SK-N-SH treated with all-trans-retinoic acid at 6 μM for 48 hours (cell line): Measurements from ENCODE around the gene F2.

Experiments used
- ARNTL ChIP-seq: fragments of 450-650 bp; formaldehyde crosslinking; IDR thresholded peaks from 2 replicates; pipeline ENCODE4 v1.5.0; 2020; ENCODE audit warnings: low read depth, mild to moderate bottlenecking, moderate library complexity, borderline replicate concordance
- BACH2 ChIP-seq: fragments of 250-450 bp; sonication (Bioruptor Pico); IDR thresholded peaks from 2 replicates; pipeline ENCODE4 v1.9.0; 2021; ENCODE audit warnings: mild to moderate bottlenecking, borderline replicate concordance
- ESRRG ChIP-seq: fragments of 250-450 bp; sonication (Bioruptor Pico); IDR thresholded peaks from 2 replicates; pipeline ENCODE4 v1.6.1; 2021; ENCODE audit warnings: mild to moderate bottlenecking
- ISL1 ChIP-seq: fragments of 250-450 bp; sonication (Bioruptor Pico); IDR thresholded peaks from 2 replicates; pipeline ENCODE4 v2.1.2; 2022; ENCODE audit warnings: mild to moderate bottlenecking, moderate library complexity
- RARB ChIP-seq: fragments of 250-450 bp; sonication (Bioruptor Pico); IDR thresholded peaks from 2 replicates; pipeline ENCODE4 v1.8.0; 2021; ENCODE audit warnings: mild to moderate bottlenecking, moderate library complexity
- SNAI2 ChIP-seq: fragments of 250-450 bp; sonication (Bioruptor Pico); IDR thresholded peaks from 2 replicates; pipeline ENCODE4 v1.5.0; 2020; ENCODE audit warnings: mild to moderate bottlenecking, moderate library complexity
- TCF4 ChIP-seq: fragments of 250-450 bp; sonication (Bioruptor Pico); IDR thresholded peaks from 2 replicates; pipeline ENCODE4 v1.8.0; 2021; ENCODE audit warnings: mild to moderate bottlenecking, moderate library complexity, borderline replicate concordance
- ZFP3 ChIP-seq: fragments of 250-450 bp; sonication (Bioruptor Pico); IDR thresholded peaks from 2 replicates; pipeline ENCODE4 v1.5.0; 2020; ENCODE audit warnings: mild to moderate bottlenecking, moderate library complexity
- ZFP30 ChIP-seq: fragments of 450-650 bp; formaldehyde crosslinking; IDR thresholded peaks from 2 replicates; pipeline ENCODE4 v1.5.0; 2022; ENCODE audit warnings: mild to moderate bottlenecking, moderate library complexity
- ZNF565 ChIP-seq: fragments of 450-650 bp; formaldehyde crosslinking; conservative IDR thresholded peaks from 2 replicates; pipeline ENCODE4 v1.5.0; 2020; ENCODE audit warnings: low read depth, mild to moderate bottlenecking, moderate library complexity
- TF ChIP-seq, protein P1 (sequence below): fragments of 250-450 bp; sonication (Bioruptor Pico); IDR thresholded peaks from 2 replicates; pipeline ENCODE4 v1.8.0; 2020; ENCODE audit warnings: mild to moderate bottlenecking, moderate library complexity, borderline replicate concordance
- TF ChIP-seq, protein P2 (sequence below): fragments of 250-450 bp; sonication (Bioruptor Pico); IDR thresholded peaks from 2 replicates; pipeline ENCODE4 v1.5.1; 2021; ENCODE audit warnings: mild to moderate bottlenecking, moderate library complexity

DNA sequence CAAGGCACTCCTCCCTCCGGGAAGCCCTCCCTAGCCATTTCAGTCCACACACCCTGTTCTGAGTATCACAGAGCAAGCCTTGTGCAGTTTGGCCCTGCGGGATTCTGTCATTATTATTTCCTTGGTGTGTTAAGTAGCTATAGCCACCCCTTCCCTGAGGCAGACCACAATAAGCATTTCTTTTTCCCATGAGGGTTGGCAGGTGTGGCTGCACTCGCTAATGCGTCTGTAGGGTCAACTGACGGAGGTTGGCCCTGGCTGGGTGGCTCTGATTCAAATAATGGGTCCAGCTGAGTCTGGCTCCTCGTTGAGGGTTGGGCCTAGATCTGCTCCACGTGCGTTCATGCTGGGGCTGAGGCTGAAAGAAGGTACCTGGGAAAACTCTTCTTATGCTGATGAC is 5.1 kb downstream of the F2 start:
- TF ChIP-seq, protein P1, sequence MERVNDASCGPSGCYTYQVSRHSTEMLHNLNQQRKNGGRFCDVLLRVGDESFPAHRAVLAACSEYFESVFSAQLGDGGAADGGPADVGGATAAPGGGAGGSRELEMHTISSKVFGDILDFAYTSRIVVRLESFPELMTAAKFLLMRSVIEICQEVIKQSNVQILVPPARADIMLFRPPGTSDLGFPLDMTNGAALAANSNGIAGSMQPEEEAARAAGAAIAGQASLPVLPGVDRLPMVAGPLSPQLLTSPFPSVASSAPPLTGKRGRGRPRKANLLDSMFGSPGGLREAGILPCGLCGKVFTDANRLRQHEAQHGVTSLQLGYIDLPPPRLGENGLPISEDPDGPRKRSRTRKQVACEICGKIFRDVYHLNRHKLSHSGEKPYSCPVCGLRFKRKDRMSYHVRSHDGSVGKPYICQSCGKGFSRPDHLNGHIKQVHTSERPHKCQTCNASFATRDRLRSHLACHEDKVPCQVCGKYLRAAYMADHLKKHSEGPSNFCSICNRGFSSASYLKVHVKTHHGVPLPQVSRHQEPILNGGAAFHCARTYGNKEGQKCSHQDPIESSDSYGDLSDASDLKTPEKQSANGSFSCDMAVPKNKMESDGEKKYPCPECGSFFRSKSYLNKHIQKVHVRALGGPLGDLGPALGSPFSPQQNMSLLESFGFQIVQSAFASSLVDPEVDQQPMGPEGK (CRISPR knock-in tag), result no peak
- TF ChIP-seq ZFP3 (CRISPR knock-in tag), result no peak
- TF ChIP-seq ISL1 (CRISPR knock-in tag), result no peak
- no peak for TF ChIP-seq ZNF565 (CRISPR knock-in tag)
- TF ChIP-seq SNAI2, result no peak
- TF ChIP-seq ESRRG (CRISPR knock-in tag), result no peak
- TF ChIP-seq ZFP30 (CRISPR knock-in tag), result no peak
- no peak for TF ChIP-seq BACH2 (CRISPR knock-in tag)
- TF ChIP-seq ARNTL (CRISPR knock-in tag), result no peak
- TF ChIP-seq TCF4, result no peak
- TF ChIP-seq RARB, result no peak
- TF ChIP-seq, protein P2, sequence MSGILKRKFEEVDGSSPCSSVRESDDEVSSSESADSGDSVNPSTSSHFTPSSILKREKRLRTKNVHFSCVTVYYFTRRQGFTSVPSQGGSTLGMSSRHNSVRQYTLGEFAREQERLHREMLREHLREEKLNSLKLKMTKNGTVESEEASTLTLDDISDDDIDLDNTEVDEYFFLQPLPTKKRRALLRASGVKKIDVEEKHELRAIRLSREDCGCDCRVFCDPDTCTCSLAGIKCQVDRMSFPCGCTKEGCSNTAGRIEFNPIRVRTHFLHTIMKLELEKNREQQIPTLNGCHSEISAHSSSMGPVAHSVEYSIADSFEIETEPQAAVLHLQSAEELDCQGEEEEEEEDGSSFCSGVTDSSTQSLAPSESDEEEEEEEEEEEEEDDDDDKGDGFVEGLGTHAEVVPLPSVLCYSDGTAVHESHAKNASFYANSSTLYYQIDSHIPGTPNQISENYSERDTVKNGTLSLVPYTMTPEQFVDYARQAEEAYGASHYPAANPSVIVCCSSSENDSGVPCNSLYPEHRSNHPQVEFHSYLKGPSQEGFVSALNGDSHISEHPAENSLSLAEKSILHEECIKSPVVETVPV (CRISPR knock-in tag), result no peak
